IMR-90 (cell line): Measurements from ENCODE around the gene ETS1. TPM values are rescaled to one million over a fixed set of nuclear protein-coding genes. Genes with fewer than 3 reads are reported as not detected.

Source experiments
- ATAC-seq: fragments of 200-7000 bp; cut with Tn5 transposase; 2 replicates; pipeline ENCODE4 v1.9.1; 2020; ENCODE audit warnings: low read depth, mild to moderate bottlenecking, moderate library complexity
- BruUV-seq: library from RNA; stranded (reverse); fragments of 400-500 nt; replicated peaks from 2 replicates; lab custom pipeline; 2021; lab: Mats Ljungman, UMichigan
- CTCF ChIA-PET: fragments of 300-600 bp; formaldehyde crosslinking; extraction: SDS; loops from one replicate; lab custom pipeline; 2021; ENCODE audit warnings: antibody characterized with exemption; lab: Yijun Ruan, JAX
- POLR2A ChIA-PET: fragments of 300-600 bp; sonication (Branson Sonifier 250); formaldehyde crosslinking; loops from one replicate; lab custom pipeline; 2022; ENCODE audit warnings: antibody characterized with exemption; ENCODE audit not compliant: unreplicated experiment; lab: Charles Lee
- DNase-seq: peaks from one replicate; pipeline ENCODE4 v3.0.0; 2013
- H2AFZ ChIP-seq: replicated peaks from 2 replicates; pipeline ENCODE3; 2013; ENCODE audit warnings: low read length, mild to moderate bottlenecking; ENCODE audit not compliant: poor library complexity
- H2AK5ac ChIP-seq: 2 replicates; pipeline ENCODE4 v1.6.1; 2013; ENCODE audit warnings: low read depth, low read length, inconsistent platforms
- H2AK9ac ChIP-seq: replicated peaks from 2 replicates; pipeline ENCODE3; 2013; ENCODE audit warnings: mild to moderate bottlenecking, low read depth, low read length, moderate library complexity; ENCODE audit not compliant: poor library complexity
- H2BK120ac ChIP-seq: 2 replicates; pipeline ENCODE4 v1.6.1; 2013; ENCODE audit warnings: low read depth, low read length, inconsistent platforms
- H2BK15ac ChIP-seq: 3 replicates; pipeline ENCODE4 v1.6.1; 2013; ENCODE audit warnings: low read depth, low read length, inconsistent platforms
- H2BK20ac ChIP-seq: 2 replicates; pipeline ENCODE4 v1.6.1; 2013; ENCODE audit warnings: low read depth, mild to moderate bottlenecking, inconsistent platforms, low read length, moderate library complexity
- H2BK5ac ChIP-seq: 2 replicates; pipeline ENCODE4 v1.6.1; 2013; ENCODE audit warnings: mild to moderate bottlenecking, low read depth, low read length, inconsistent platforms; ENCODE audit not compliant: poor library complexity, severe bottlenecking
- H3K14ac ChIP-seq: replicated peaks from 2 replicates; pipeline ENCODE4 v1.6.1; 2013; ENCODE audit warnings: low read depth, low read length, inconsistent platforms
- H3K18ac ChIP-seq: 2 replicates; pipeline ENCODE4 v1.6.1; 2013; ENCODE audit warnings: low read depth, low read length, control low read depth
- H3K23ac ChIP-seq: 2 replicates; pipeline ENCODE4 v1.6.1; 2013; ENCODE audit warnings: low read depth, low read length, inconsistent platforms
- H3K27ac ChIP-seq: 2 replicates; pipeline ENCODE4 v1.5.1; 2013; ENCODE audit warnings: mild to moderate bottlenecking, control low read depth, low read length; ENCODE audit not compliant: insufficient read depth
- H3K27me3 ChIP-seq: 2 replicates; pipeline ENCODE4 v1.6.1; 2013; ENCODE audit warnings: low read length; ENCODE audit not compliant: control insufficient read depth, insufficient read depth
- H3K36me3 ChIP-seq: 2 replicates; pipeline ENCODE4 v1.6.1; 2013; ENCODE audit warnings: low read length, mixed read lengths; ENCODE audit not compliant: control insufficient read depth, insufficient read depth
- H3K4ac ChIP-seq: 2 replicates; pipeline ENCODE4 v1.6.1; 2013; ENCODE audit warnings: low read depth, low read length, inconsistent platforms
- H3K4me1 ChIP-seq: 2 replicates; pipeline ENCODE4 v1.6.1; 2013; ENCODE audit warnings: low read length, mixed read lengths; ENCODE audit not compliant: control insufficient read depth, insufficient read depth
- H3K4me2 ChIP-seq: 2 replicates; pipeline ENCODE4 v1.6.1; 2013; ENCODE audit warnings: low read depth, mild to moderate bottlenecking, control low read depth, low read length, moderate library complexity
- H3K4me3 ChIP-seq: 2 replicates; pipeline ENCODE4 v1.5.1; 2013; ENCODE audit warnings: low read depth, mild to moderate bottlenecking, control low read depth, low read length, moderate library complexity; ENCODE audit not compliant: insufficient read depth
- H3K56ac ChIP-seq: 2 replicates; pipeline ENCODE4 v1.6.1; 2013; ENCODE audit warnings: low read length, inconsistent platforms; ENCODE audit not compliant: insufficient read depth; ENCODE audit errors: extremely low read depth
- H3K79me1 ChIP-seq, 2 experiments: 2 replicates each; pipeline ENCODE4 v1.6.1; 2013; ENCODE audit warnings: low read length in 2 of 2, inconsistent platforms in 1 of 2, low read depth in 1 of 2
- H3K9ac ChIP-seq: 2 replicates; pipeline ENCODE4 v1.6.1; 2013; ENCODE audit warnings: low read depth, low read length, control low read depth
- H3K9me1 ChIP-seq: 2 replicates; pipeline ENCODE4 v1.6.1; 2013; ENCODE audit warnings: low read length, inconsistent platforms; ENCODE audit not compliant: insufficient read depth
- H3K9me3 ChIP-seq: 2 replicates; pipeline ENCODE4 v1.6.1; 2013; ENCODE audit warnings: low read length; ENCODE audit not compliant: control insufficient read depth, insufficient read depth
- H4K20me1 ChIP-seq: 2 replicates; pipeline ENCODE4 v1.6.1; 2013; ENCODE audit warnings: low read length, inconsistent platforms; ENCODE audit not compliant: insufficient read depth
- H4K5ac ChIP-seq: 2 replicates; pipeline ENCODE4 v1.6.1; 2013; ENCODE audit warnings: mild to moderate bottlenecking, low read depth, low read length, control low read depth
- H4K8ac ChIP-seq, 2 experiments: 2 replicates each; pipeline ENCODE4 v1.6.1; 2013; ENCODE audit warnings: low read depth in 2 of 2, low read length in 2 of 2, control low read depth in 1 of 2, inconsistent platforms in 1 of 2
- H4K91ac ChIP-seq: 2 replicates; pipeline ENCODE4 v1.6.1; 2013; ENCODE audit warnings: low read depth, low read length, inconsistent platforms; ENCODE audit not compliant: insufficient read depth
- FOS ChIP-seq: fragments of 150-350 bp; IDR thresholded peaks from 2 replicates; pipeline ENCODE4 v1.6.1; 2016; ENCODE audit warnings: low read depth, low read length
- NFE2L2 ChIP-seq: fragments of 150-350 bp; IDR thresholded peaks from 2 replicates; pipeline ENCODE4 v1.6.1; 2016; ENCODE audit warnings: low read depth, mild to moderate bottlenecking, low read length
- WGBS, 2 experiments: methylation state at CpG; one replicate each; pipeline versions ENCODE4 v1.1.5 to v1.1.7; 2013; ENCODE audit warnings: missing lambda C conversion rate in 2 of 2; ENCODE audit not compliant: insufficient read length in 1 of 2; ENCODE audit errors: extremely low coverage in 2 of 2; 5-methylcytosine and 5-hydroxymethylcytosine counted together
- dilution Hi-C: fragments of 300-500 bp; cut with HindIII; formaldehyde crosslinking; loops from one replicate; pipeline ENCODE4 v1.14.3; 2018; ENCODE audit warnings: low sequenced_read_pairs; ENCODE audit not compliant: unreplicated experiment
- in situ Hi-C: fragments of 300-500 bp; cut with MboI; formaldehyde crosslinking; loops from 3 replicates; pipeline ENCODE4 v1.14.3; 2019; ENCODE audit warnings: low sequenced_read_pairs, inconsistent platforms, mixed read lengths
- intact Hi-C: fragments of 100-400 bp; cut with micrococcal nuclease; formaldehyde crosslinking; loops from 2 replicates; pipeline ENCODE4 v1.10.0; 2022
- polyA plus RNA-seq, 3 experiments: library from polyadenylated mRNA; depleted of rRNA; stranded (reverse); fragments of >200 nt; gene quantifications; 2 replicates each; pipeline ENCODE4 v1.2.3, GENCODE V29; 2012; ENCODE audit warnings: low replicate concordance in 1 of 3
- total RNA-seq: library from RNA; depleted of rRNA; stranded (reverse); fragments of >200 nt; gene quantifications from 2 replicates; pipeline ENCODE4 v1.2.3, GENCODE V29; 2012

The ETS1 gene
- total and polyA plus RNA-seq, 2 of the 4 experiments (the other 2 are of a cell fraction): 41.2 to 56.3 TPM

DNA sequence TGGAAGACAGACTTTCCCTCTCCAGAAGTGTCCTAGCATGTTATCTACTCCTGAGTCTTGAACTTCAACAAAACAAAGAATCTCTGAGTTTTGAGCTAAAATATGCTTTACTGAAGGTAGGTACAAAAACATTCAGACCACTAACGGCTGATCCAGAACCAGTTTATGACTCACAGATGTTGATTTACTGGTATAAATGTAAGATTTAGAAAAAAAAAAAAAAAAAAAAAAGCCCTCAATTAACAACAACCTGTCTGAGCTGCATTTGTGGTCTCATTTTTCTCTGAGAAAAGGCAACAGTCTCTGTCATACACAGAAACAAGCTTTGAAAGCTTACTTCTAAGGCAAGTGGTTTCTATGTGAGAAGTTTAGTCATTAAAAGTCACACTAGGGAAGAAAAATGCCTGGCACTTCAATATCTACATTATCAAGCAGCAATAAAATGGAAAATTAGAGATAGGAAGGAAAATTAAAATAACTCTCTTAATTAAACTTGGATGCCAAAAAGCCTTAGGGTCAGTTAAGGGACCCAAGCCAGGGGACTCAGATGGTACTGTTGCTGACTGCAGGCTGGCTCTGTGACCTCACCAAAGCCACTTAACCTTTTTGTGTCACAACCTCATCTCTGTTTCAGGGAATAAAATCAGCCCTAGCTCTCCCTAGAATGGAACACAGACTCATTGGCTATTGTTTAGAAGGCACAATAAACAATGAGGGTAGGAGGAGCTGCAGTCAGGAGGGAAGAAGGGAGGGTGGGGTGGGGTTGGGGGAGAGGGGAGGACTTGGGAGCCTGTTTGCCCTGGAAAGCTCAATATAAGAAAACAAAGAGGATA lies 61.7 kb downstream of the ETS1 start:
- Histone ChIP-seq H3K9me1 (peaks cover 6% of the 10 kb centered on the region), H3K4ac (peak overlapping the region; percentile 17; the same call in 1 of the 2 replicates), H2AFZ (no peak overlapping the region), H2BK5ac (peak overlapping the region; percentile 73), H3K56ac (0 out of 2 replicates have a peak overlapping the region, but pooled peaks have one; percentile 14), H3K18ac (peak overlapping the region; percentile 37), H2BK20ac (peak overlapping the region; percentile 52), H2AK9ac (no peak overlapping the region), H4K20me1 (peaks cover under 1% of the 10 kb centered on the region; the same call in 1 of the 2 replicates), H2BK120ac (peak overlapping the region; percentile 59; the same call in 1 of the 2 replicates), H4K5ac (no peak overlapping the region), H4K91ac (peak overlapping the region; percentile 72; the same call in 1 of the 2 replicates), H2AK5ac (peak overlapping the region; percentile 22; the same call in 1 of the 2 replicates), H3K9ac (no peak overlapping the region), H3K9me3 (no peaks in the 10 kb centered on the region), H3K27me3 (no peaks in the 10 kb centered on the region), H3K23ac (no peak overlapping the region), H3K14ac (no peak overlapping the region; the same call in 1 of the 2 replicates), H3K4me2 (0 out of 2 replicates have a peak overlapping the region, but pooled peaks have one; percentile 15), H2BK15ac (0 out of 3 replicates have a peak overlapping the region, but pooled peaks have one; percentile 28), H3K79me1 (peaks cover 0 to 12% of the 10 kb centered on the region in 2 experiments; a peak in 2 of 4 replicates), H4K8ac (0 out of 4 replicates have a peak overlapping the region, but pooled peaks have one; percentile 17 to 20), H3K4me1 (peaks cover 24% of the 10 kb centered on the region), H3K4me3 (no peak overlapping the region), H3K27ac (0 out of 2 replicates have a peak overlapping the region, but pooled peaks have one; percentile 17), H3K36me3 (no peaks in the 10 kb centered on the region)
- WGBS, 2 experiments: no CpG with 5 or more reads among the region's 1 CpG
- no peak for ATAC-seq
- peak; percentile 74 for DNase-seq
- CTCF ChIA-PET: no interaction called here
- POLR2A ChIA-PET: no interaction called here
- no TSS peak for BruUV-seq
- dilution Hi-C loops (no loop called here), intact Hi-C loops (loop anchor here (10.0 kb wide), 1 partner anchor 309 kb away; no protein-coding TSS in a partner anchor), in situ Hi-C loops (no loop called here)
- 0 out of 2 replicates have a peak, but pooled peaks have one; percentile 15 for TF ChIP-seq FOS
- no peak for TF ChIP-seq NFE2L2
